Parathyroid adenoma (tissue), 2 donors: ENCODE measurements around the gene ARHGEF26.

Experiments used
- H2AFZ ChIP-seq: fragments of 300-600 bp; sonication (generic); one replicate; pipeline ENCODE4 v1.7.0; 2017; ENCODE audit warnings: antibody characterized with exemption, mild to moderate bottlenecking
- H3K27ac ChIP-seq: fragments of 300-600 bp; sonication (generic); one replicate; pipeline ENCODE4 v1.7.0; 2017
- H3K27me3 ChIP-seq: fragments of 300-600 bp; sonication (generic); one replicate; pipeline ENCODE4 v1.7.0; 2017; ENCODE audit warnings: low read length; ENCODE audit not compliant: control insufficient read depth, insufficient read depth
- H3K36me3 ChIP-seq: fragments of 300-600 bp; sonication (generic); one replicate; pipeline ENCODE4 v1.7.0; 2017; ENCODE audit warnings: low read length; ENCODE audit not compliant: control insufficient read depth, insufficient read depth
- H3K4me1 ChIP-seq: fragments of 300-600 bp; sonication (generic); one replicate; pipeline ENCODE4 v1.7.0; 2017; ENCODE audit warnings: control low read depth
- H3K4me2 ChIP-seq: fragments of 300-600 bp; sonication (generic); one replicate; pipeline ENCODE4 v1.7.0; 2017; ENCODE audit warnings: low read length
- H3K4me3 ChIP-seq: fragments of 300-600 bp; sonication (generic); one replicate; pipeline ENCODE4 v1.7.0; 2017; ENCODE audit warnings: low read depth, low read length
- H3K79me2 ChIP-seq: fragments of 300-600 bp; sonication (generic); one replicate; pipeline ENCODE4 v1.7.0; 2017; ENCODE audit warnings: control low read depth
- H3K9ac ChIP-seq: fragments of 300-600 bp; sonication (generic); one replicate; pipeline ENCODE4 v1.7.0; 2017; ENCODE audit warnings: mild to moderate bottlenecking
- H3K9me3 ChIP-seq: fragments of 300-600 bp; sonication (generic); one replicate; pipeline ENCODE4 v1.7.0; 2017; ENCODE audit warnings: low read length; ENCODE audit not compliant: control insufficient read depth
- TF ChIP-seq, protein P1 (sequence below): fragments of 300-600 bp; sonication (generic); IDR thresholded peaks from one replicate; pipeline ENCODE4 v1.7.0; 2017; ENCODE audit warnings: antibody characterized with exemption, mild to moderate bottlenecking
- donor health status: primary hyperparathyroidism.

The ARHGEF26 gene

DNA sequence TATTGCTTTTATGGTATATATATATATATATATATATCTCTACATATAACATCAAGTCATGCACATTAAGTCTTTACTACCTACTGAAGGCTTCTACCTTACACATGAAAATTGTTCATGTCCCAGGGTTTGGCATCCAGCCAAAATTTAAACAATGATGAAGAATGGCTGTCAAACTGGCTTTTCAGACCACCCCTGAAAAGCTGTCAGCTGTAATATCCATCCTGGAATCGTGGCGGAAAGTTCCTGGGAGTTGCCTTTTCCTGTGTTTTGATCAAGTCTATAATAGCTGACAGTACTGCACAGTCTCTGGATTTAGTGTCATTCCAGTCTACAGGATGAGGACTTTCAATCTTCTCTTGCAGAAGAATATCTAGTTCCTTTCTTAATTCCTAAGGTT, 154.8 kb downstream of the ARHGEF26 start:
- Histone ChIP-seq H3K4me1 (peaks cover 3% of the 10 kb centered on the region), H3K9ac (no peak overlapping the region), H3K4me2 (no peak overlapping the region), H3K27me3 (no peaks in the 10 kb centered on the region), H3K9me3 (no peaks in the 10 kb centered on the region), H3K27ac (no peak overlapping the region), H2AFZ (no peak overlapping the region), H3K36me3 (no peaks in the 10 kb centered on the region), H3K4me3 (no peak overlapping the region), H3K79me2 (no peaks in the 10 kb centered on the region)
- TF ChIP-seq, protein P1, sequence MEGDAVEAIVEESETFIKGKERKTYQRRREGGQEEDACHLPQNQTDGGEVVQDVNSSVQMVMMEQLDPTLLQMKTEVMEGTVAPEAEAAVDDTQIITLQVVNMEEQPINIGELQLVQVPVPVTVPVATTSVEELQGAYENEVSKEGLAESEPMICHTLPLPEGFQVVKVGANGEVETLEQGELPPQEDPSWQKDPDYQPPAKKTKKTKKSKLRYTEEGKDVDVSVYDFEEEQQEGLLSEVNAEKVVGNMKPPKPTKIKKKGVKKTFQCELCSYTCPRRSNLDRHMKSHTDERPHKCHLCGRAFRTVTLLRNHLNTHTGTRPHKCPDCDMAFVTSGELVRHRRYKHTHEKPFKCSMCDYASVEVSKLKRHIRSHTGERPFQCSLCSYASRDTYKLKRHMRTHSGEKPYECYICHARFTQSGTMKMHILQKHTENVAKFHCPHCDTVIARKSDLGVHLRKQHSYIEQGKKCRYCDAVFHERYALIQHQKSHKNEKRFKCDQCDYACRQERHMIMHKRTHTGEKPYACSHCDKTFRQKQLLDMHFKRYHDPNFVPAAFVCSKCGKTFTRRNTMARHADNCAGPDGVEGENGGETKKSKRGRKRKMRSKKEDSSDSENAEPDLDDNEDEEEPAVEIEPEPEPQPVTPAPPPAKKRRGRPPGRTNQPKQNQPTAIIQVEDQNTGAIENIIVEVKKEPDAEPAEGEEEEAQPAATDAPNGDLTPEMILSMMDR: no peak

DNA sequence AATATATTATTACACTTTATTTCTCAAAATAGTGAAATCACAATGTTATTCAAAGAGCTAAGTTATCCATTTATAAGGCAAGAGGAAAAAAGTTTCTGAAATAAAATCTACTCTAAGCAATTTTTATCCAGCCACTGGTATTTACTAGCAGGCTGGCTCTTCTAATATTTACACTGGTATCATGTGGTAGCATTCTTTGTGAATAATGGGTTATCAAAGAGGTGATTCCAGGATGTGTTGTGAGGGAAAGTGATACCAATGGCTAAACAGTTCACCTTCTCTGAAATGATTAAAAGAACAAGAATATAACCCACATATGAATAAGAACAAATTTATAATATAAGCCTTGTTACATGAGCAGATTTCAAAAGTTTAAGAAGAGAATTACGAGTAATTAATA, 159.0 kb downstream of the ARHGEF26 start:
- H3K27ac ChIP-seq: no peak overlapping the region
- no peaks in the 10 kb centered on the region for H3K4me1 ChIP-seq
- TF ChIP-seq, protein P1: no peak
- no peak overlapping the region for H3K4me3 ChIP-seq
- H3K9me3 ChIP-seq: no peaks in the 10 kb centered on the region
- H2AFZ ChIP-seq: no peak overlapping the region
- H3K9ac ChIP-seq: no peak overlapping the region
- no peaks in the 10 kb centered on the region for H3K79me2 ChIP-seq
- H3K36me3 ChIP-seq: no peaks in the 10 kb centered on the region
- H3K4me2 ChIP-seq: no peak overlapping the region
- H3K27me3 ChIP-seq: no peaks in the 10 kb centered on the region

GRCh38 chr3:154285221-154285620, 164.0 kb downstream of the ARHGEF26 start:
- no peak overlapping the region for H3K4me3 ChIP-seq
- H3K27ac ChIP-seq: no peak overlapping the region
- no peak overlapping the region for H2AFZ ChIP-seq
- H3K79me2 ChIP-seq: no peaks in the 10 kb centered on the region
- no peak overlapping the region for H3K9ac ChIP-seq
- H3K36me3 ChIP-seq: no peaks in the 10 kb centered on the region
- no peaks in the 10 kb centered on the region for H3K4me1 ChIP-seq
- no peak overlapping the region for H3K4me2 ChIP-seq
- no peaks in the 10 kb centered on the region for H3K9me3 ChIP-seq
- H3K27me3 ChIP-seq: no peaks in the 10 kb centered on the region
- TF ChIP-seq, protein P1: no peak

DNA sequence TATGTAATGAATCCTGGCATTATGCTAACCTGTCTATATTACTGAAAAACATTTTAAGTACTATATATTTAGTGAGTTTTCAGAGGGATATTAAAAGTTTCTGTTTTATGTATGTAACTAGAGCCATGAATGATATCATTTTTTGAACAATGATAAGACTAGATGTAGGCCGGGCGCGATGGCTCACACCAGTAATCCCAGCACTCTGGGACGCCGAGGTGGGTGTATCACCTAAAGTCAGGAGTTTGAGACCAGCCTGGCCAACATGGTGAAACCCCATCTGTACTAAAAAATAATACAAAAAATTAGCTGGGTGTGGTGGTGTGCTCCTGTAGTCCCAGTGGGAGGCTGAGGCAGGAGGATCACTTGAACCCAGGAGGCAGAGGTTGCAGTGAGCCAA, 169.0 kb downstream of the ARHGEF26 start:
- H2AFZ ChIP-seq: no peak overlapping the region
- H3K4me3 ChIP-seq: no peak overlapping the region
- no peaks in the 10 kb centered on the region for H3K79me2 ChIP-seq
- no peak overlapping the region for H3K27ac ChIP-seq
- no peak overlapping the region for H3K9ac ChIP-seq
- no peaks in the 10 kb centered on the region for H3K9me3 ChIP-seq
- TF ChIP-seq, protein P1: no peak
- no peaks in the 10 kb centered on the region for H3K36me3 ChIP-seq
- H3K4me1 ChIP-seq: no peaks in the 10 kb centered on the region
- no peaks in the 10 kb centered on the region for H3K27me3 ChIP-seq
- no peak overlapping the region for H3K4me2 ChIP-seq

GRCh38 chr3:154294016-154294415, 172.8 kb downstream of the ARHGEF26 start:
- no peak overlapping the region for H2AFZ ChIP-seq
- no peaks in the 10 kb centered on the region for H3K4me1 ChIP-seq
- TF ChIP-seq, protein P1: no peak
- no peak overlapping the region for H3K4me3 ChIP-seq
- no peaks in the 10 kb centered on the region for H3K36me3 ChIP-seq
- H3K27me3 ChIP-seq: no peaks in the 10 kb centered on the region
- no peak overlapping the region for H3K4me2 ChIP-seq
- H3K79me2 ChIP-seq: no peaks in the 10 kb centered on the region
- H3K9me3 ChIP-seq: no peaks in the 10 kb centered on the region
- no peak overlapping the region for H3K9ac ChIP-seq
- H3K27ac ChIP-seq: no peak overlapping the region
